GM21717 (cell line): ENCODE data around the gene FPR3.
"Not testable (repeated sequence)": the region's sequence is repeated elsewhere in the genome, so short reads cannot be mapped to it uniquely, and the experiment has no call there.

ENCODE experiments used
- ATAC-seq: cut with Tn5 transposase; IDR thresholded peaks from one replicate; pipeline ENCODE4 v1.9.1; 2021; ENCODE audit warnings: mild to moderate bottlenecking, moderate library complexity; ENCODE audit not compliant: unreplicated experiment

FPR3 gene

DNA sequence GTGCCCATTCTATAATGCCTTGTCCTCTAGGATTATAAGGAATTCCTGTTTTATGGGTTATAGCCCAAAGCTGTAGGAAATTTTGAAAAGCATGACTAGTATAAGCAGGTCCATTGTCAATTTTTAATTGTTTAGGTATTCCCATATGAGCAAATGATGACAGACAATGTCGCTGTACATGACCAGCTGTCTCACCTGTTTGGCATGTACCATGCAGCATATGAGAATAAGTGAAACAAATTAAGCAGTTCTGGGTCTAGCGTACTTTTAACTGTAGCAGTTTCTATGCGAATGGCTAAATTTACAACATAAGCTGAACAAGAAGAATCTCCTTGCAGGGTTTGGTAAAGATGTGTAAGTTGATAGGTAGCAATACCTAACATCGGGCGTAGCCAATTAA is 11.6 kb downstream of the FPR3 start:
- ATAC-seq = not testable (repeated sequence)

DNA sequence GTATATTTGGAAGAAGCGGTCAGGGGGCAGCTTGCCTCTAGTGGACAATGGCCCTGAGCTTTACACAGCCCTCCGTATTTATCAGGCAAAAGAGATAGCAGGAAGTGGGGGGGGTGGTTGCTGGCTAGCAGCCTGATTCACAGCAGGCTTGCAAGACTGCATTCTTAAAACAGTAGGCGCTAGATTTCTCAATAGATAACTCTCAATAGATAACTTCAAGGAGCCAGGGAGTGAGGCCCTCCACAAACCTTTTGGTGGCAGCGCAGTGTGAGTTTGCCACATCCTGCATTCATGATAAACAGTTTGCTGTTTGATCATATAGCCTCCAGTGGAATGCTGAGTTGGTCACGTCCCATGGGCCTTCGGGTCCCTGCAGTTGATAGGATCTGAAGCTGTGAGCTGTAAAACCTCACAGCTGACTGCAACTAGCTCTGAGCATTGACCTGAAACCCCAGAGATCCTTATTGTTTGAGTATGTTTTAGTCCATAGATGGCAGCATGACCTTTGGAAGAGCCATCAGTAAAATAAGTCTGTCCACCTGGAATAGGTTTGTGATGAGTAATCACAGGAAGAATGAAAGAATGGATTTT is 12.2 kb downstream of the FPR3 start:
- ATAC-seq = no peak

DNA sequence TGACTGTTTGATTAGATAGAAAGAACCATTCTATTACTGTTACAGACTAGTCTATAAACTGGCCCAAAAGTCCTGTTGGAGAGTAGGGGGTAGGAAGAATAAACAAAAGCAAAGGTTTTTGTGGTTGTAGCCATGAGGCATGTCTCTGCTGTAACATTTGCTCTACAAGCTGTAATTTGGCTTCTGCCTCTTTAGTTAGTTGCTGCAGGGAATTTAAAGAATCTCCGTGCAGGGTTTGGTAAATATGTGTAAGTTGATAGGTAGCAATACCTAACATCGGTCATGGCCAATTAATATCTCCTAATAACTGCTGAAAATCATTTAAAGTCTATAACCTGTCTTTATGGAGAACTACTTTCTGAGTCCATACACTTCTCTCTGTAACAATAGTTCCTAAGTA is 13.0 kb downstream of the FPR3 start:
- no peak for ATAC-seq

DNA sequence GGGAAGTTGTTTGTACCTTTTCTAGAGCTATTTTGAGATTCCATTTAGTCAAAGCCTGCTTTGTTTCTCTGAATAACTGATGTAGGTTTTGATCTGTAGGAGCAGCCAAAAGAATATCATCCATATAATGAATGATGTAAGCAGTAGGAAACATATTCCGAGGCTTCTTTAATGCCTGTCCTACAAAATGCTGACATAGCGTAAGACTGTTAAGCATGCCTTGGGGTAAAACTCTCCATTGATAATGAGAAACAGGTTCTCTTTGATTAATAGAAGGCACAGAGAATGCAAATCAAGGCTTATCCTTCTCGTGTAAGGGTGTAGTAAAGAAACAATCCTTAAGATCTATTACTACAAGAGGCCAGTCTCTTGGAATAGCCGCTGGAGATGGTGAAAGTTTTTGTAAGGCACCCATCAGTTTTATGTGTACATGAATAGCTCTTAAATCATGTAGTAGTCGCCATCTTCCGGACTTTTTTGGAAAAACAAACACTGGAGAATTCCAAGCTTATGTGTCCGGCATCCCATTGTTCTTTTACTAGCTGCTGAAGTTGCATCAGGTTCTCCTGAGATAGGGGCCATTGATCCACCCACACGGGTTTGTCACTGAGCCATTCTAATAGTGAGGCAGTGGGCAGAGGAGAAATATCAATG is 13.5 kb downstream of the FPR3 start:
- no peak for ATAC-seq

DNA sequence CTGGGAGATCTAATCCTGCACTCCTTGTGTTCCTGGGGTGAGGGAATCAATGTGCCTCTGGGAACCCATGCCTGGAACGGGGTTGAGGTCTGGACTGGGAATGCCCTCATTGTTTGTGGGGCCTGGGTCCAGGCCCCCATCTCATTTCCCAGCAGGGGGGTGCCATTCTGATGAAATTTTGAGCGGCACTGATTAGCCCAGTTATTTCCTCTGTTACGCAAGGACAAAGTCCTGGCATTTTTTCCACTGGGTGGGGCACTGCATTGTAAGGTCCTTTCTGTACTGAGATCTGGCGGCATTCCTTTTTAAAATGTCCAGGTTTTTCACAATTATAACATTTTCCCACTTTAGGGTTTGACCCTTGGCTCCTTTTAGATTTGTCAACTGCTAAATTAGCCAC is 14.8 kb downstream of the FPR3 start:
- ATAC-seq = no peak

DNA sequence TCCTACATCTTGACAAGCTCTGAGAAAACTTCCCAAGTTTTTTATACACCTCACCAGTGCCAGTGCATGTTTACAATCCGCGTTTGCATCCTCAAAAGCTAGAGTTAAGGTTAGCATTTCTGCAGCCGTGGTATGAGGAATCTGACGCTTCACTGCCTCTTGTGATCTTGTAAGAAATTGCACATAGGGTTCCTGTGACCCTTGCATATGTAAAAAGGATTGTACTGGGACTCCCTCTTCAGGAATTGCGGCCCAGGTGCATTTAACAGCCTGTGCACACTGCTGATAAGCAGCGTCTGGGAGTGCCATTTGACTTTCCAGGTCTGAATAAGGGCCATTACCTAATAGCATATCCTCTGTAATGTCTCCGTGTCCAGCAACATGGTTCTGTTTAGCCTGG is 15.3 kb downstream of the FPR3 start:
- no peak for ATAC-seq

DNA sequence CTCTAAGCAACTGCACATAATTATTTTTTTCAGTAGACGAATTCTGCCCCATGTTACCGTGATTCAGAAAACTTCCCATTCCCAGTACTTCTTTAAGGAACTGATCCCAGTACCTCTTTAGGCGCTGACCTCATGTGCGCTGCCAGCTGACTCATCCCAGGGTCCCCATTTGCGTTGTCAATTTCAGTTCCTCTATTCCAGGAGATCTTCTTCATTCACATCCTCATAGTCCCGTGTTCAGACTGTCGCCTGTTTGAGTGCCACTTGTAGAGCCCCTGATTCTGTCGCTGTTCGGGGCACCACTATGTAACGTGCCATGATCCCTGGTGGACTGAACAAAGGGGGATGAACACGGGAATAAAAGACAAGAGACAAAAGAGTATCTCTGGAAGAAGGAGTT is 16.4 kb downstream of the FPR3 start:
- no peak for ATAC-seq

DNA sequence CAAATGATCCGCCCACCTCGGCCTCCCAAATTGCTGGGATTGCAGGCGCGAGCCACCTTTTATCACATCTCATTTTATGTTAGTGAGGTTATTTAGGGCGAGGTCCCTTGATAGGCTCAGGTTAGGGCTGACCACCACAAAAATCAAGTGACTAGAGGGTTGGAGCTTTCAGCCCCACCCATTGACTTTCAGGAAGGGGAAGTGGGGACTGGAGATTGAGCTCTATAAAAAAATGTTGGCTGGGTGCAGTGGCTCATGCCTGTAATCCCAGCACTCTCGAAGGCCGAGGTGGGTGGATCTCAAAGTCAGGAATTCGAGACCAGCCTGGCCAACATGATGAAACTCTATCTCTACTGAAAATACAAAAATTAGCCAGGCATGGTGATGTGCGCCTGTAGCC is 20.1 kb downstream of the FPR3 start:
- ATAC-seq = no peak

DNA sequence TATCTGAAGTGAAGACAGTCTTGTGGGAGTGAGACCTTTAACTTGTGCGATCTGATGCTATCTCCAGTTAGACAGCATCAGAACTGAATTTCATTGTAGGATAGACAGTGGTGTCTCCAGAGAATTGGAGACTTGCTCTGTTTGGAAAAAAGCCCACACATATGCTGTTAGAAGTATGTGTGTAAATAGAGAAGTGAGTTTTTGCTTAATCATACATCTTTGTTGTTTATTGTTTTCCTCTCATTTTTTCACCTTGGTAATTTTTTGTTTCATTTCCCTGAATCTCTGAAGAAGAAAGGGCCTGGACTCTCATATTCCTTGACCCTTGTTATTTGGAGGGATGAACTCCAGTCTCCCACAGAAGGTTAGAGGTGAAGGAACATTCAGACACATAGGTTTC is 21.8 kb downstream of the FPR3 start:
- ATAC-seq = no peak

DNA sequence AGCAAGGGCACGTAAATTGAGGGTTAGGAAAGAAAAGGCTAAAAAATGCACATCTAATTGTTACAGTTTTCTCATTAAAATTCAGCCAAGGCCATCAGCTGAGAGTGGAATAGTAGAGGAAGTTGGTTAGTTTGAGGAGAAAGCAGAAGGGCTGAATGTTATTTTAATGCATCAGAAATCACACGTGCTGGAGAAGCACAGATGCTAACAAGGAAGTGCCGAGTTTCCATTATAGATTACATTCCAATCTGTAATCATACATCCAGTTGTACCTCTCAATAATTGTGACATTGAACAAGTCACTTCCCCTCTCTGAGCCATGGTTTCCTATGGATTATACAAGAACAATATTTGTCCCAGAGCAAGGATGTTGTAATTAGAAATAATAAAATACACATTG is 25.1 kb downstream of the FPR3 start:
- ATAC-seq = no peak

DNA sequence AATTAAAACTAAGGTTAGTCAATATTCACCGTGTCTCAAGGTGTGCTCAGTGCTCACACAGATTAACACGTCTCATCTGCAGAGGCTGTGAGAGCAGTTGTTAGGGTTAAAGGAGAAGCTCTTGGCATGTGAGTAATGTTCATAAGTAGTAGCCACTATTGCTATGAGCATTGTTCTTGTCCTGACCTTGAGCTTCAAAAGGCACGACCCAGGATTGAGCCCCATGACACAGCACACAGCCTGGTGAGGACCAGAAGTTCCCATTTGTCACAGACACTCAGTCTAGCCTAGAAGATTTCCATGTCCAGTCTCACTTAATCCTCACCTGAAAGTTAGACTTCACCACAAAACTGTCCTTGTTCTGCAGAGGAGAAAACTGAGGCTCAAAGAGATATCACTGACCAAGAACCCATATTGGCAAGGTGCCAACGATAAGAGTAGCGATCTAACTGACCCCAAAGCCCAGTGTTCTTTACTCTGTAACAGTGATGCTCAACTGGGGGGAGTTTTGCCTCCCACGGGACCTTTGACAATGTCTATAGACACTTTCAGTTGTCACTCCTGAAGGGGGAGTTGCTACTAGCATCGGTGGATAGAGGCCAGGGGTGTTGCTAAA is 26.0 kb downstream of the FPR3 start:
- ATAC-seq = no peak

DNA sequence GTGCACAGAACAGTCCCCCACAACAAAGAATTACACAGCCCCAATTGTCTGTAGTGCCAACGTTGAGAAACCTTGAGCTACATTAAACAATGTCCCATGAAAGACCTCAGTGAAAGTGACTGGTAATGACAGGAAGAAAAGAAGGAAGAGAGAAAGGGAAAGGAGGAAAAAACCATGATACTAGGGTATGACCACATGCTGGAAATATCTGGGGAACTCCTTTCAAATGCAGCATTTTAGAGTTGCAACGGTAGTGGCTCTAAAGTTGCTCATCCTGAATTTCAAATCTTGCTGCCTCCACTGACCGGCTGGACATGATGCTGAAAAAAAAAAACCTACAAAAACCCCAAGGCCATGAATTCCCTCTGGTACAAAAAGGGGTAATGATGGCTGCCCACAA is 26.5 kb downstream of the FPR3 start:
- no peak for ATAC-seq

DNA sequence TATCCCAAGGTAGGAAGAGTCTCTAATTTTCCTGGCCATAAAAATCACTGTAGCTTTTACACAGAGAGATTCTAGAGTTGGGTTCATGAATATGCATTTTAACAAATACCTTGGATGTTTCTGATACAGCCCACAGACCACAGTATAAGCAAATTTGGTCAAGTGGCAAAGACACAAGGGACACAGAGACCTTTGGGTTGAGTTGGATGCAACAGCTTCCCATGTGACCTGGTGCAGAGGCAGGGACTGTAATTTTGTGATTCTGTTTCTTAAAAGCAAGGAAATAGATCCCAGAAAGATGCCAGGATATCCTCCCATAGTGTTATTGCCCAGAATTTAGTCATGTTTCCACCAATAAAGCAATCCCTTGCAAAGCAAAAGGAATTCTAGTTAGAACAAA is 27.0 kb downstream of the FPR3 start:
- no peak for ATAC-seq

DNA sequence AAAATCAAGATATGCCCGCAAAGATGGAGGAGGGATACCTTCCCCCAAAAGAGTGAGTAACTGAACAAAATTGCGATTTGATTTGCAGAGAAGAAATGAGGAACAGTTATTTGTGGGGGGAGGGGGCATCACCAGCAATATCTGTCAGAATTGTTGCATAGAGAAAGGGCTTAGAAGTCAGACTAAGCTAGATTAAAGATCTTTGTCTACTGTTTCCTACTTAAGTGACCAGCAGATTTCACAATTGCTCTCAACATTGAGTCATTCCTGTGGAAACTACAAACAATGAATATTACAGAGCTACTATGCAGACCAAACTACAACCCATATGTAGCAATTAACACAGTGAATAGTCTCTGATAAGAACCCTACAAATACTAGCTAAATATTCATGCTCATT is 27.4 kb downstream of the FPR3 start:
- no peak for ATAC-seq

DNA sequence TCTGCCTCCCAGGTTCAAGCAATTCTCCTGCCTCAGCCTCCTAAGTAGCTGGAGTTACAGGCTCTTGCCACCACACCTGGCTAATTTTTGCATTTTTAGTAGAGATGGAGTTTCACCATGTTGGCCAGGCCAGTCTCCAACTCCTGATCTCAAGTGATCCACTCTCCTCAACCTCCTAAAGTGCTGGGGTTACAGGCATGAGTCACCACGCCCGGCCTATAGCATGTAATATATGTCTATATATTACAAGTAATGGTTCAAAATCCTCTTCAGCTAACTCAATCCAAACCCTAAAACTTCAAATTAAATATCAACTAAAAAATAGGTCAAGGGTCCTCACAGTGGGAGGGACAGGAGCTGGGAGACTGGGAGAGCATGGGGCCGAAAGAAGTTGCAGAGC is 28.0 kb downstream of the FPR3 start:
- no peak for ATAC-seq

DNA sequence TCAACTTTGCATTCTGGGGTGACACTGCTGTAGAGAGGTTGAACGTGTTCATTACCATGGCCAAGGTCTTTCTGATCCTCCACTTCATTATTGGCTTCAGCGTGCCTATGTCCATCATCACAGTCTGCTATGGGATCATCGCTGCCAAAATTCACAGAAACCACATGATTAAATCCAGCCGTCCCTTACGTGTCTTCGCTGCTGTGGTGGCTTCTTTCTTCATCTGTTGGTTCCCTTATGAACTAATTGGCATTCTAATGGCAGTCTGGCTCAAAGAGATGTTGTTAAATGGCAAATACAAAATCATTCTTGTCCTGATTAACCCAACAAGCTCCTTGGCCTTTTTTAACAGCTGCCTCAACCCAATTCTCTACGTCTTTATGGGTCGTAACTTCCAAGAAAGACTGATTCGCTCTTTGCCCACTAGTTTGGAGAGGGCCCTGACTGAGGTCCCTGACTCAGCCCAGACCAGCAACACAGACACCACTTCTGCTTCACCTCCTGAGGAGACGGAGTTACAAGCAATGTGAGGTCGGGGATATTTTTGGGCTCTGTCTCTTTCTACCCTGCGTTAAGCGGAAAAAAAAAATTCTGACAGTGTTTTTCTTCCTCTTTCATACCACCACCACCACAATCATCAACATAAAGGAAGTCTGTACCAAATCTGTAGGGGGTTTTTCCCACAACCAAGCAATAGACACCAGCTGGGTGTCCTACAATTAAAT is 29.5 kb downstream of the FPR3 start:
- no peak for ATAC-seq

DNA sequence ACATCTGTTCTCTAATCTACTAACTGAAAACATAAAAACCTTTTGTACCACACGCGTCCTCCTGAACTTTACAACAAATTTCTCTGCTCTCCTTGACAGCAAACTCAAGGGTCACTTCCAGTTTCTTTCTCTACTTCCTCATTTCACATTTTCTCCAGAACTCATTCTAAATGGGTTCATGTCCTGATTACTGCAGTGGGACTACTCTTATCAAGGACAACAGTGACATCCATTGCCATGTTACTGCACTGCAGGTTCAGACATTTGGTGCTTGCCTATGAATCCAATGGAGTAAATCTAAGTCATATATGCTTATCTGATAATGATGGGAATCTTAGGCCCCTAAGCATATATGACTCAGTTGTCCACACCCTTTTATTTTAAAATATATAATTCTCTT is 35.3 kb downstream of the FPR3 start:
- no peak for ATAC-seq

DNA sequence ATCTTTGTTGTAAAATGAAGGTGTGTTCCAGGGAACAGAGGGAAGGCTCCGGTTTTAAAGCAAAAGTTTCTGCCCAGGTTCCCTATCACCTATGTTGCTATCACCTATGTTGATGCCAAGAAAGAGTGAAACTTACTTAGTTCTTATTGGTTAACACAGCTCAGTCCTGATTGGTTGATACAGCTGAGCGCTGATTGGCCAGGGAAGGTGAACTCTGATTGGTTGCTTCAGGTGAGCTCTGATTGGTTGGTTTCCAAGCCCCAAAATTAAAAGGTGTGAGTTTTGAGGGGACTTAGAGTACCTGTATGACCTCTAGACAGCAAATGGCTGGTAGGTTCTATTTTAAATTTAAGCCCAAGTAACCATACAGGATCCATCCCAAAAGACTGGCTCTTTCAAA is 42.2 kb downstream of the FPR3 start:
- no peak for ATAC-seq

DNA sequence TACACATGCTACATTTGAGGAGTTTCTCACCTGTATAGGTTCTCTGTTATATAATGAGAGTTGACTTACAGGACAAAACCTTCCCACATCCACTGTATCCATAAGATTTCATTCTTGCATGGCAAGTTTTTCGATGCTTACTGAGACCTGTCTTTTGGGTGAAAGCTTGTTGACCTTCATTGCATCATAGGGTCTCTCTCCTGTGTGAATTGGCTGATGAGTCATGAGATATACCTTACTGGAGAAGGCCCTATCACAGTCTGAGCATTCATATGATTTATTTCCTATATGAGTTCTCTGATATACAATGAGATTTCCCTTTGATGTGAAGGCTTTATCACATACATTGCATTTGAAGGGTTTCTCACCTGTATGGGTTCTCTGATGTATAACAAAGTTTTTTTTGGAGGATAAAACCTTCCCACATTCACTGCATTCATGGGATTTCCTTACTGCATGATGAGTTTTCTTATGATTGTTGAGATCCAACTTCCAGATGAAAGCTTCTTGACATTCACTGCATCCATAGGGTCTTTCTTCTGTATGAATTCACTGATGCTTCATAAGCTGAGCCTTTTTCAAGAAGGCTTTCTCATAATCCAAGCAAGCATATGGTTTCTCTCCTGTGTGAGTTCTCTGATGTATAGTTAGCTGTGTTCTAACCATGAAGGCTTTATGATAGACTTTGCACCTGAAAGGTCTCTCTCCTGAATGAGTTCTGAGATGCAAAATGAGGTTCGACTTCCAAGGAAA is 67.1 kb downstream of the FPR3 start:
- no peak for ATAC-seq

DNA sequence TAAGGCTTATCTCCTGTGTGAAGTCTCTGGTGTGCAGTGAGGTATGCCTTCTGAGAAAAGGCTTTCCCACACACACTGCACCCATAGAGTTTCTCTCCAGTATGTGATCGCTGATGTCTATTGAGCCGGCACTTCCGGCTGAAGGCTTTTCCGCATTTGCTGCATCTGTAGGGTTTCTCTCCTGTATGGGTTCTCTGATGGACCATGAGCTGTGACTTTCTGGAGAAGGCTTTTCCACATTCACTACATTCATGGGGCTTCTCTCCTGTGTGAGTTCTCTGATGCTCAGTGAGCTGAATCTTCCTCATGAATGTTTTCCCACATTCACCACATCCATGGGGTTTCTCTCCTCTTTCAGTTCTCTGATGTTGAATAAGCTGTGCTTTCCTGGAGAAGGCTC is 78.1 kb downstream of the FPR3 start:
- no peak for ATAC-seq
